ENCODE results near the gene RALGPS1. TPM values are rescaled to one million over a fixed set of nuclear protein-coding genes. Genes with fewer than 3 reads are reported as not detected.

RALGPS1 gene
- total and polyA plus RNA-seq, 2 of the 13 experiments (the other 11 are each of a cell fraction or from before 2014, with no cell fraction given), result 3.7 to 6.5 TPM

GRCh38 chr9:127181315-127181580 is 266.7 kb downstream of the RALGPS1 start (continued):
- TF ChIP-seq ZFP91 (CRISPR knock-in tag; IDR thresholded peaks at IDR 0.05; ENCODE audit: borderline replicate concordance) (no peak), LCORL (IDR thresholded peaks at IDR 0.05) (no peak), LCORL (CRISPR knock-in tag; IDR thresholded peaks at IDR 0.05) (no peak), ZNF781 (CRISPR knock-in tag; IDR thresholded peaks at IDR 0.05; ENCODE audit: borderline replicate concordance, not compliant biosample characterization) (no peak), HMG20B (CRISPR knock-in tag; conservative IDR thresholded peaks at IDR 0.05) (no peak), KDM1A (CRISPR knock-in tag; IDR thresholded peaks at IDR 0.05) (no peak)

GRCh38 chr9:127181595-127182190 is 267.1 kb downstream of the RALGPS1 start:
- FAIRE-seq, result no peak
- Histone ChIP-seq H3K4me1 (ENCODE audit: insufficient read depth, low read length) (peaks cover 24% of the 10 kb centered on the region), H3K27me3 (ENCODE audit: control insufficient read depth in 1 of 2, insufficient read depth in 2 of 2, low read length in 2 of 2) (no peaks in the 10 kb centered on the region), H3K9ac (ENCODE audit: insufficient read depth, low read depth, low read length) (no peak overlapping the region), H3K36me3 (replicated peaks in 1 of 2; ENCODE audit: control insufficient read depth in 1 of 2, insufficient read depth in 2 of 2, low read length in 2 of 2) (no peaks in the 10 kb centered on the region), H2AFZ (ENCODE audit: low read length) (no peak overlapping the region), H3K9me3 (ENCODE audit: low read length) (no peaks in the 10 kb centered on the region), H4K20me1 (ENCODE audit: insufficient read depth, low read length) (no peaks in the 10 kb centered on the region), H3K79me2 (ENCODE audit: insufficient read depth, low read length) (no peaks in the 10 kb centered on the region), H3K4me2 (ENCODE audit: low read depth, low read length) (no peak overlapping the region), H3K4me3 (replicated peaks in 1 of 3; ENCODE audit: insufficient read depth in 1 of 3, low read depth in 2 of 3, low read length in 3 of 3) (no peak overlapping the region), H3K27ac (ENCODE audit: extremely low read length, insufficient read depth, low read length) (no peak overlapping the region)
- intact Hi-C loops (cut with micrococcal nuclease; ENCODE audit: unreplicated experiment), result no loop called here
- no peak for TF ChIP-seq ATF5 (CRISPR knock-in tag; IDR thresholded peaks at IDR 0.05; ENCODE audit: low read depth)
- no peak for TF ChIP-seq PCBP2 (optimal IDR thresholded peaks at IDR 0.05; ENCODE audit: low read depth, low read length, poor library complexity, severe bottlenecking)
- TF ChIP-seq KDM6A (CRISPR knock-in tag; IDR thresholded peaks at IDR 0.05; ENCODE audit: low read depth), result no peak
- TF ChIP-seq ZNF484 (CRISPR knock-in tag; IDR thresholded peaks at IDR 0.05; ENCODE audit: borderline replicate concordance, low read depth), result no peak
- no peak for TF ChIP-seq NFATC3 (CRISPR knock-in tag; IDR thresholded peaks at IDR 0.05)
- TF ChIP-seq PHF21A (CRISPR knock-in tag; IDR thresholded peaks at IDR 0.05), result no peak
- no peak for TF ChIP-seq MAFK (conservative IDR thresholded peaks at IDR 0.05 in 1 of 2, IDR thresholded peaks at IDR 0.05 in 1 of 2; ENCODE audit: low read length in 2 of 2)
- TF ChIP-seq NR2F1 (CRISPR knock-in tag; IDR thresholded peaks at IDR 0.05), result no peak
- no peak for TF ChIP-seq NFE2L2 (IDR thresholded peaks at IDR 0.05; ENCODE audit: low read length)
- no peak for TF ChIP-seq ARNTL (CRISPR knock-in tag; IDR thresholded peaks at IDR 0.05)
- no peak for TF ChIP-seq ZNF317 (CRISPR knock-in tag; IDR thresholded peaks at IDR 0.05)
- no peak for TF ChIP-seq SIX4 (CRISPR knock-in tag; IDR thresholded peaks at IDR 0.05)
- TF ChIP-seq ESRRA (CRISPR knock-in tag; IDR thresholded peaks at IDR 0.05; ENCODE audit: low read depth), result no peak
- no TSS peak for BruUV-seq (replicated peaks)
- ChIA-PET CTCF (ENCODE audit: low intra/inter-chr PET ratio, low total read pairs) (no interaction called here), POLR2A (no interaction called here)
- no peak for ATAC-seq
- in situ Hi-C loops (cut with HindIII; ENCODE audit: extremely low pct_ligation_motif_present, low pct_unique_long_range_greater_than_20kb), result no loop called here
- no peak for DNase-seq (ENCODE audit: low spot score)
- WGBS (ENCODE audit: low lambda C conversion rate), result 80% methylated on average over 6 of the region's 6 CpGs

Data from HepG2 (cell line).